ENCODE data around the gene FAH. TPM values are rescaled to one million over a fixed set of nuclear protein-coding genes. Genes with fewer than 3 reads are reported as not detected.

The FAH gene
- total RNA-seq, 1 experiment from 2014 or later, result 21.5 TPM

DNA sequence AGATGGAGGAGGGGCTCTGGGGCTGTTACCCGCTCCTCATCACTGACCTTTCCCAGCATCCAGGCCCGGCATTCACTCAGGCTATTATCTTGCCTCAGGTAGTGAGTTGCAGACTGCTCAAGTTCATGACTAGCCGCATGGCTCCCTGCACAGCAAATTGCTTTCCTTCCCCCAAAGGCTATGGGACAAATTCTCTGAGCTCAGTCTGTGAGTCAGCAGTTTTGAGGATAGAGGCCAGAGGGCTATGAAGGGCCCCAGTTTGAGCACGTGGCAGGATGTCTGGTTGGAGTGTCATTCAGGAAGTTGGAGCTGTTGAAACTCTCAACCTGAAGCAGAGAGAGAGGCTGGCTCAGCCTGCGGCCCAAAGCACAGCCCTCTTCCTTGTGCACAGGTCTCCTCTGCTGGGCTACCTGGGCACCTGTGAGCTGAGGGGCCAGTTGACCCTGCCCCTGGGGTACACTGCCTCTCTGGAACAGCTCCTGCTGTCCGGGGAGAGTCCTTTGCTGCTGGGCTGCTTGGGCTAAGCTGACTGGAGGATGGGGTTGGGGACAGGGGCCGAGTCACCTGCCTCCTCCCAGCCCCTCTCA, 7.9 kb downstream of the FAH start:
- Mint-ChIP-seq H3K9me3 (no peaks in the 10 kb centered on the region), H3K27ac (peak overlapping the region in 2 of 3 experiments; percentile 16 to 68; a peak in 1 of 7 replicates), H3K36me3 (ENCODE audit: insufficient read depth in 1 of 3, low read depth in 3 of 3) (peaks cover 11 to 40% (median 14%) of the 10 kb centered on the region in 3 experiments), H3K4me1 (peaks cover 2% of the 10 kb centered on the region in 2 experiments; a peak in 2 of 4 replicates), H3K27me3 (ENCODE audit: low read depth) (no peaks in the 10 kb centered on the region), H3K4me3 (no peak overlapping the region)
- Histone ChIP-seq H3K27me3 (ENCODE audit: insufficient read depth, low read length) (no peaks in the 10 kb centered on the region), H3K9me3 (ENCODE audit: control insufficient read depth, low read depth, low read length) (no peaks in the 10 kb centered on the region), H4K20me1 (ENCODE audit: control insufficient read depth, insufficient read depth, insufficient read length) (no peaks in the 10 kb centered on the region), H3K79me1 (ENCODE audit: insufficient read depth, low read depth, low read length, poor library complexity, severe bottlenecking) (no peaks in the 10 kb centered on the region), H3K4ac (ENCODE audit: low read depth, low read length) (no peak overlapping the region), H3K4me2 (ENCODE audit: insufficient read depth, insufficient read length, low read length) (no peak overlapping the region), H3K23me2 (ENCODE audit: insufficient read length, low read depth, low read length, poor library complexity, severe bottlenecking) (no peaks in the 10 kb centered on the region), H2BK5ac (ENCODE audit: insufficient read length, low read length) (no peak overlapping the region), H3K27ac (ENCODE audit: insufficient read length, low read depth, low read length) (no peak overlapping the region), H2BK20ac (ENCODE audit: low read depth, low read length, poor library complexity, severe bottlenecking) (no peak overlapping the region), H2AFZ (ENCODE audit: low read length) (no peak overlapping the region), H2AK5ac (ENCODE audit: insufficient read length, low read length) (no peak overlapping the region), H3T11ph (ENCODE audit: low read length) (no peak overlapping the region), H3K79me2 (ENCODE audit: insufficient read depth, low read length) (no peaks in the 10 kb centered on the region; the same call in 1 of the 2 replicates), H3K4me1 (ENCODE audit: insufficient read depth, low read length) (no peaks in the 10 kb centered on the region), H4K91ac (ENCODE audit: insufficient read length, low read depth, low read length) (no peak overlapping the region), H3K18ac (ENCODE audit: insufficient read length, low read depth, low read length) (no peak overlapping the region), H3K9ac (ENCODE audit: extremely low read depth, insufficient read length, low read length) (no peak overlapping the region), H4K5ac (ENCODE audit: insufficient read length, low read depth, low read length) (no peak overlapping the region), H2BK15ac (ENCODE audit: low read depth, low read length) (no peak overlapping the region), H2BK12ac (ENCODE audit: insufficient read length, low read depth, low read length) (no peak overlapping the region), H4K8ac (replicated peaks; ENCODE audit: insufficient read length, low read depth, low read length) (no peak overlapping the region), H3K56ac (ENCODE audit: insufficient read length, low read depth, low read length) (no peak overlapping the region), H2BK120ac (ENCODE audit: low read depth, low read length, poor library complexity, severe bottlenecking) (no peak overlapping the region), H3K14ac (ENCODE audit: insufficient read depth, low read length) (no peak overlapping the region), H3K23ac (ENCODE audit: insufficient read length, low read depth, low read length) (no peak overlapping the region)
- TF ChIP-seq, protein P1, sequence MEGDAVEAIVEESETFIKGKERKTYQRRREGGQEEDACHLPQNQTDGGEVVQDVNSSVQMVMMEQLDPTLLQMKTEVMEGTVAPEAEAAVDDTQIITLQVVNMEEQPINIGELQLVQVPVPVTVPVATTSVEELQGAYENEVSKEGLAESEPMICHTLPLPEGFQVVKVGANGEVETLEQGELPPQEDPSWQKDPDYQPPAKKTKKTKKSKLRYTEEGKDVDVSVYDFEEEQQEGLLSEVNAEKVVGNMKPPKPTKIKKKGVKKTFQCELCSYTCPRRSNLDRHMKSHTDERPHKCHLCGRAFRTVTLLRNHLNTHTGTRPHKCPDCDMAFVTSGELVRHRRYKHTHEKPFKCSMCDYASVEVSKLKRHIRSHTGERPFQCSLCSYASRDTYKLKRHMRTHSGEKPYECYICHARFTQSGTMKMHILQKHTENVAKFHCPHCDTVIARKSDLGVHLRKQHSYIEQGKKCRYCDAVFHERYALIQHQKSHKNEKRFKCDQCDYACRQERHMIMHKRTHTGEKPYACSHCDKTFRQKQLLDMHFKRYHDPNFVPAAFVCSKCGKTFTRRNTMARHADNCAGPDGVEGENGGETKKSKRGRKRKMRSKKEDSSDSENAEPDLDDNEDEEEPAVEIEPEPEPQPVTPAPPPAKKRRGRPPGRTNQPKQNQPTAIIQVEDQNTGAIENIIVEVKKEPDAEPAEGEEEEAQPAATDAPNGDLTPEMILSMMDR (conservative IDR thresholded peaks at IDR 0.05), result no peak
- no peak for DNase-seq
- no CpG with 5 or more reads among the region's 7 CpGs for WGBS (ENCODE audit: extremely low coverage, insufficient read length, low lambda C conversion rate)

Measured in H9 (cell line).